GM18909 (cell line): ENCODE results near the gene S100A7A.
"Not testable (repeated sequence)": the region's sequence is repeated elsewhere in the genome, so short reads cannot be mapped to it uniquely, and the experiment has no call there.

Source experiments
- ATAC-seq: cut with Tn5 transposase; IDR thresholded peaks from one replicate; pipeline ENCODE4 v1.9.1; 2021; ENCODE audit warnings: mild to moderate bottlenecking; ENCODE audit not compliant: unreplicated experiment, poor library complexity

Gene S100A7A

GRCh38 chr1:153394391-153394790 lies 21.9 kb upstream of the S100A7A start:
- no peak for ATAC-seq

- ATAC-seq: no peak
Measured at GRCh38 chr1:153395136-153395685, 21.1 kb upstream of the S100A7A start.

- no peak for ATAC-seq
Measured at GRCh38 chr1:153395776-153396175, 20.5 kb upstream of the S100A7A start.

DNA sequence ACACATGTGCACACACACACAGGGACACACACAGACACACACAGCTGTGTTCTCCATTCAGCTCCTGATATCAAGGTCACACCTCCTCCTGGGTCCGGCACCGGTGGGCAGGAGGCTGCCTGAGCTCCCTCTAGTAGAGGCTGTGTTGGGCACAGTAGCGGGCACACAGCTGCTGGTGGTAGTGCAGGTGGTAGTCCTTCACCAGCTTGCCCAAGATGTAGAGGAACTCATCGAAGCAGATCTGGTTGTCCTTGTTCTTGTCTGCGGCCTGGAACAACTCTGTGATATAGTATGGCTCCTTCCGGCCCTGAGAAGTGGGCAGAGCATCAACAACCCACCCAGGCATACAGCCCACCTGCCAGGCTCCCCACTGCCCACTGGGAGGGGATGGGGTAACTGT lies 19.9 kb upstream of the S100A7A start:
- no peak for ATAC-seq

- ATAC-seq: no peak
Measured at GRCh38 chr1:153397051-153397923, 19.0 kb upstream of the S100A7A start.

GRCh38 chr1:153397924-153398651 lies 18.2 kb upstream of the S100A7A start:
- no peak for ATAC-seq

GRCh38 chr1:153399401-153400055 lies 16.8 kb upstream of the S100A7A start:
- ATAC-seq: no peak

- no peak for ATAC-seq
Measured at GRCh38 chr1:153400244-153400643, 16.1 kb upstream of the S100A7A start.

- no peak for ATAC-seq
Measured at GRCh38 chr1:153401461-153401860, 14.9 kb upstream of the S100A7A start.

DNA sequence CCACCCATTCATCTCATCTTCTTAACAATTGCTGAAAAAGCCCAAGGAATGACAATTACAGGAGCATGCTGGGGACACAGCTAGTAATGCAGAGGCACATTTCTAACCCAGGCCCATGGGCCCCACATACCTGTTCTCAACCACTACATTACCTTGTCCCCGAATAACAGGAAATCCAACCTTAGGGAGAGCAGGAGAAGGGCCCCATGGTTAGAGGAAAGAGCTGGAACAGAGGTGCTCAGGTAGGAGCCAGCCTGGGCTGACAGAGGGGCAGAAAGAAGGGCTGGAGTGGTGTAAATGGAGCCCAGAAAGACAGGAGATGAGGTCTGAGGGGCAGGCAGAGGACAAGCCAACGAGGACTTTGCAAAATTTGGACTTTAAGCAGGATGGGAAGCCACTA lies 14.1 kb upstream of the S100A7A start:
- no peak for ATAC-seq

DNA sequence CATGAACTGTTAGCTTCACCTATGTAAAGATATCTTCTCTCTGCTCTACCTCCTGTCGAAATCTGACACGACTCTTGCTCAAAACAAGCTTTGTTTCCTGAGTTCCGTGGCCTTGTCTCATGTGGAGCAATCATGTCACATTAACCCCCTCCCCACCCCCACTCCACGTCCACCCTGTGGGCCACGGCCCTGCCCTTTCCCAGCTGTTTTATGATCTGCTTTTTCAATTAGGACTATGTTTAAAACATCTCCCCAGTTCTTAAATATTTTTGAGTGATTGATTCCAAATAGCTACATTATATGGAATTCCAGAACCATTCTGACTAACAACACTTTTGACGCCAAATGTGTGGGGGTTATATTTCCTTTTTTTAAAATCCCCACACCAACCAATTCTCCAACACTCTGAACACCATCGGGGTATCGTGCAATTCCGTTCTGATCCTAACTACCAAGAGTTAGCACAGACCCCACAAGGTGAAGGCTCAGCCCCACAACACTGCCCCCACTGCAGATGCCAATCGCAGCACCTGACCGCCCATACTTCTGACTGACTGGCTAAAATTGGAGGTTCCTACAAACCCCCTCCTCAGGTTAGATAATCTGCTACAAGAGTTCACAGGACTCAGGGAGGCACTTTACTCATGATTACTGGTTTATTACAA lies 12.8 kb upstream of the S100A7A start:
- no peak for ATAC-seq

DNA sequence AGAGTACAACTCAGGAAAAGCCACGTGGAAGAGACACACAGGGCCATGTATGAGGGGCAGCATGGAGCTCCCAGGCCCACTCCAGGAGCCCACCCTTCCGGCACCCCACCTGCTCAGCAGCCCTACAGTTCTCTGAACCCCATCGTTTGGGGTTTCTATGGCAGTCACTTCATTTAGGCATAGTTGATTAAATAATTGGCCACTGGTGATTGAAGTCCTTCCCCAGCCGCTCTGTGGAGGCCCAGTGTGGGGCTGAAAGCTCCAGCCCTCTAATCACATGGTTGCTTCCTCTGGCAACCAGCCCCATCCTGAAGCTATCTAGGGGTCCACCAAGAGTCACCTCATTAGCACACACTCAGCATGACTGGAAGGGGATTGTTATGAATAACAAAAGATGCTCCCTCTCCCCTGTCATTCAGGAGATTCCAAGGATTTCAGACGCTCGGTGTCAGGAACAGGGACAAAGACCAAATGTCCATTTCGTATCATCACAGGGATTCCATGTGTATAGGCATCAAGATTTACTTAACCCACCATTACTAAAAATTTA lies 12.2 kb upstream of the S100A7A start:
- ATAC-seq: no peak

GRCh38 chr1:153404768-153405167 lies 11.6 kb upstream of the S100A7A start:
- ATAC-seq: no peak

GRCh38 chr1:153405825-153406599 lies 10.3 kb upstream of the S100A7A start:
- ATAC-seq: not testable (repeated sequence)

DNA sequence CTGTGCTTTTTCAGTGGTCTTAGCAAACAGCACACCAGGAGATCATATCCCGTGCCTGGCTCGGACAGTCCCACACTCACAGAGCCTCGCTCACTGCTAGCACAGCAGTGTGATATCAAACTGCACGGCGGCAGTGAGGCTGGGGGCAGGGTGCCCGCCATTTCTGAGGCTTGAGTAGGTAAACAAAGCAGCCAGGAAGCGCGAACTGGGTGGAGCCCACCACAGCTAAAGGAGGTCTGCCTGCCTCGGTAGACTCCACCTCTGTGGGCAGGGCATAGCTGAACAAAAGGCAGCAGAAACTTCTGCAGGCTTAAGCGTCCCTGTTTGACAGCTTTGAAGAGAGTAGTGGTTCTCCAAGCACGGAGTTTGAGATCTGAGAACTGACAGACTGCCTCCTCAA lies 9.0 kb upstream of the S100A7A start:
- not testable (repeated sequence) for ATAC-seq

DNA sequence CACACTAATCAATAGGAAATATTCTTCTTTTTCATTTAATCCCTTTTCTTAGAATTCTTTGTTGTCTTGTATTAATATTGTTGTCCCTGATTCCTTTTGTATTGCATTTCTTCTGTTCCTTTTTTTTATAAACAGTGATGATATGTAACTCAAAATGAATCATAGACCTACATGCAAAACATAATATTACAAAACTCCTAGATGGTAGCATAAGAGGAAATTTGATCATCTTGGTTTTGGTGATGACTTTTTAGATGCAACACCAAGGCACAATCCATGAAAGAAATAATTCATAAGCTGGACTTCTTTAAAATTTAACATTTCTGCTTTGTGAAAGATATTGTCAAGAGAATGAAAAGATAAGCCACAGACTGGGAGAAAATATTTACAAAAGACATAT lies 2.4 kb upstream of the S100A7A start:
- not testable (repeated sequence) for ATAC-seq

DNA sequence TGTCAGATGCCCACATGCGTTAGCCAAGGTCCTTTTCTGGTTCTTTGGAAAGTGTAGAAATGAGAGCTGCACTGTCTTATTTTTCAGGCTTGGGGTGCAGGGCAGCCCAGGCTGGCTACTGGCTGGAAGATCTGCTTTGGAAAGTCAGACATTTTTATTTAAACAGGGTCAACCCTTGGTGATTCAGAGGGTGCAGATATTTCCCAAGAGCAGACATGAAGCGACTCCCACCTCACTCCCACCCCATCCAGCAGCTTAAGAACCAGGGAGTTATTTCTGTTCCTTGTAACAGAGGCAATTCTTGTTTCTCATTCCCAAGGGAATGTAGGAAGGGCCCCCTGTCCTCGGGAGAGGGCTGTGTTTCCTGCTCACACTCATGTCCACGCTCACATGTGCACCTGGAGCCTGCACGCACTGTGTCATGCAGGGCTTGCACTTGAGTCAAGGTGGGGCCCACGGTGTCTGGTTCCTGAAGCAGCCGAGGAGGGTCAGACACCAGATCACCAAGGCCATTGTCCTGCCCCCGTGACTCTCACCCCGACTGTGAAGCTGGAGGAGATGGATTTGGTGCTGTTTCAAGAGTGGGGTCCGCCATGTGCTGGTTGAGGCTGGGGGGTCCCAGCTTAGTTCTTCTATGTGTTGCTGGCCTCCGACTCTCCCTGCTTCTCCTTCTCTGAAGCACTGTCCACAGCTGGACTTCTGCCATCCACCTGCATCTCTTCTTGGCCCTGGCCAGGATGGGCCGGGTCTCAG lies 992 bp downstream of the S100A7A start:
- no peak for ATAC-seq

- not testable (repeated sequence) for ATAC-seq
Measured at GRCh38 chr1:153418758-153419435, 2.6 kb downstream of the S100A7A start.
